NCI-H2081 (cell line): ENCODE results near the gene CHRM1.
"Not testable (repeated sequence)": the region's sequence is repeated elsewhere in the genome, so short reads cannot be mapped to it uniquely, and the experiment has no call there.

ENCODE experiments used
- DNase-seq, 2 experiments: peaks; one replicate each; lab custom pipeline; 2025; lab: John Stamatoyannopoulos, UW

CHRM1 gene

DNA sequence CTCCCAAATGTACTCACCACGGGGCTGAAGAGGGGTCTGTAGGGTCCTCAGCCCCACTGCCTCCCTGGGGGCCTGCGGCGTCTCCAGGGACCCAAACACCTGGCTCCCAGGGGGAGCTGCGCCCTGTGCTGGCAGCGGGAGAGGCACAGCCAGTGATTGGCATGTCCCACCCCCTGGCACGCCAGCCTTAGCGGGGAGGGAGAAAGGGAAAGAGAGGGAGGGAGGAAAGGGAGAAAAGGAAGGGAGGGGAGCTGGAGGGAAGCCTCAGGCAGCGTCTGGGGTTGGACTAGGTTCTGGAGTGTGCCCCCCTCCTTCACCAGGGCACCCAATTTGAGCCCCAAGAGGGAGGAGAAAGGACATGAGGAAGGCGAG lies at the start of gene CHRM1:
Gene CHRM1 (minus strand): TSS at position 163 of the 372 bp plus-strand sequence. CDS start 10,263 bp downstream, outside the sequence.
- peak in 1 of 2 experiments; percentile 12 for DNase-seq

GRCh38 chr11:62965574-62965973 lies 44.4 kb upstream of the CHRM1 start:
- DNase-seq = no peak

DNA sequence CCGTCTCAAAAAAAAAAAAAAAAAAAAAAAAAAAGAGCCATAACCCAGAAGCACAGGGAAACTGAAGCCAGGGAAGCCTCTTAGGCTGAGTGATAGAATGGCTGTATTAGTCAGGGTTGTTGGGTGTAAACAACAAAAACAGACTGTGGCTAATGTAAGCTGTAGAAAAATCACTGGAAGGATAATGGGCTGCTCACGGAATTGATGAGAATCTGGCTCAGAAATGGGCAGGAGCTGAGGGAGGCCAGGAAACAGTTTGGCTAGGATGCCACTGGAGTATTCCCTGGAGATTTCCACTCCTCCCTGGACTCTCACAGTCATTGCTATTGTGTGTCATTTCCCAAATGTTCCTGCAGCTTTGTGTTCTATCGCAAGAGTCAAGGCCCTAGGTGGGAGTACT lies 41.2 kb upstream of the CHRM1 start:
- DNase-seq = no peak

- DNase-seq = no peak
Measured at GRCh38 chr11:62961017-62961570, 39.9 kb upstream of the CHRM1 start.

DNA sequence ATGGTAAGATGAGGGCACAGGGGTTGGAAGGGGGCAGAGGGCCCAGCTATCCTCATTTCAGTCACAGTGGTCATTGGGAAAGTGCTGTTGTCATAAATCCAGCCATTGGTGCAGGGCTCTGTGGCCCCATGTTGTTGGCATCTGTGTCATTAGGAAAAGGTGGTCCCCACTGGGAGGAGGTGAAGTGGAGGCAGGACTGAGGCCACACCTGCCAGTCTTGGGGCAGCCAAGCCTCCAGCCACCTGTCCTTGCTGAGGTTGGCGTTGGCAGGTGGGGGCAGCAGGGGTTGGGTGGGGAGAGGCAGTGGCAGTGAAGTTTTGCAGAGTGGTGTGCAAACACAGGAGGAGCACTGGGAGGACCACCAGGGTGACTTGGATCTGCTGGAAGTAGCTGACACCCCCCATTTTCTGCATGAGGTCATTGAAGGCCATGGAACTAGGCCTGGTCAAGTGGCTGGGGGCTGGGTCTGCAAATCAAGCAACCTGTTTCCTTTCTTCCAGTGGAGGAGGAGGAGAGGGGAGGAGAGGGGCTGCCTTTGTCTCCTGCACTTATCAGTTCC lies 38.3 kb upstream of the CHRM1 start:
- DNase-seq = no peak

- DNase-seq = no peak
Measured at GRCh38 chr11:62958547-62959421, 37.6 kb upstream of the CHRM1 start.

- DNase-seq = no peak
Measured at GRCh38 chr11:62957147-62957546, 36.0 kb upstream of the CHRM1 start.

DNA sequence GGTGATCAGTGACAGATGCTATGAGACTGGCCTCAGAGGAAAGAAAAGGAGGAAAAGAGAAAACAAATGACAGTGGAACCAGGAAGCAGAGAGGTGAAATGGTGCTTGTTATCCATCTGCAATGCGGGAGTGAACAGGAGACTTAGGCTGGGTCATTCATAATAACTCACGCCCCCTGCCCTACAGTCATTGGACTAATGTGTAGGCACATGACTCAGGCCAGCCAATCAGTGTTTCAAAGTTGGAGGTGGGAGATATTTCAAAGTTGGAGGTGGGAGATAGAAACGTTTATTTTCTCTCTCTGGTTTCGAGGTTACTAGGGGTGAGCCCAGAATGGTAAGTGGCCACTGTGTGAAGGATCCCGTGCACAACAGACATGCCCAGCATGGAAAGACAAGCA lies 33.3 kb upstream of the CHRM1 start:
- no peak for DNase-seq

GRCh38 chr11:62953811-62954210 lies 32.6 kb upstream of the CHRM1 start:
- DNase-seq = no peak

GRCh38 chr11:62948765-62949320 lies 27.7 kb upstream of the CHRM1 start:
- DNase-seq = no peak

GRCh38 chr11:62945538-62945937 lies 24.4 kb upstream of the CHRM1 start:
- DNase-seq = not testable (repeated sequence)

GRCh38 chr11:62937528-62937927 lies 16.4 kb upstream of the CHRM1 start:
- DNase-seq = not testable (repeated sequence)

DNA sequence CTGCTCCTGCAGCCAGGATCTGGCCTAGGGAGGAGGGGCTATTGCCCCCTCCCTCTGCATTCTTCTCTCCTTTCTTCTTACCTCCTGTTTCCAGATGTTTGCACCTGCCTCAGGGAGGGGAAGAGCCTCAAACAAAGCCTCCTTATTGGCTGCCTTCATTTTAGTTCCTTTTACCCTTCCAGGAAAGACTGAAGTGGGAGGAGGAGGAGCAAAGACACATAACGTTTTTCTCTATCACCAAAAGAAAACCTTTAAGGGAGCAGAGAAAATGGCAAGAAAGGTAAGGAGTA lies 13.3 kb upstream of the CHRM1 start:
- no peak for DNase-seq

- DNase-seq = no peak
Measured at GRCh38 chr11:62933750-62934495, 12.8 kb upstream of the CHRM1 start.

- no peak for DNase-seq
Measured at GRCh38 chr11:62933285-62933684, 12.1 kb upstream of the CHRM1 start.

- DNase-seq = no peak
Measured at GRCh38 chr11:62931499-62932278, 10.5 kb upstream of the CHRM1 start.

- DNase-seq = no peak
Measured at GRCh38 chr11:62930666-62931065, 9.5 kb upstream of the CHRM1 start.

DNA sequence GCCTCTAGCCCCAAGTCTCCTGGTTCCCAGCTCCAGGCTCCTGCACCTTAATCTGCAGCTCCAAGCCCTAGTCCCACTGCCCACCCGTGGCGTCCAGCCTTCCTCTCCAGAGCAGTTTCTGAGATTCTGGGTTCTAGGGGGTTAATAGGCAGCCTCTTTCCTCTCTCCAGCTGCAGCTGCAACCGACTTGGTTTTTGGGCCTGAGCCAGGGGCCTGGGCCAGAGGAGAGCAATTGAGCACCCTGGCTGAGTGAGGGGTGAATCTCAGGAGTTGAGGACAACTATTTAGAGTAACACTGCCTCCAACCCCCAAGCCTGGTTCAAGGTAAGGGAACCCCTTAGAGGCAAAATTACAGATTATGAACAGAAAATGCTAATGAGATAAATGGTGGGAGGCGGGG lies 9.0 kb upstream of the CHRM1 start:
- DNase-seq = no peak

DNA sequence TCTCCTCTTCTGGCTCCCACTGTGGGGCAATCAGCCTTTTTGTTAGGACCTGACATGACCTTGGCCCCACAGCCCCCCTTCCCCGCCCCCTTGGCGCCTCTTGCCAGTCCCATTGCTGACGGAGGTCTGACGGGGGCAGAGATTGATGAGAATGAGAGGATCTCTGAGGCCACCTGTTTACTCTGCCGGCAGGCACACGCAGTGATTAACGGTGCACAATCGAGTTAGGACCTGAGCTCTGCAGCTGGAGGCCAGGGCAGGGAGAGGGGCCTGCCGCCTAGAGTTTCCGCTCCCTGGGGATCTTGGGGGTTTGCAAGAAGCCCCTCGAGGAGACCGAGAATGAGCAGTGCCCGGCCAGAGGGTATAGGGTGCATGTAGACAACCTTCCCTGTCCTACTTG lies 6.8 kb upstream of the CHRM1 start:
- no peak for DNase-seq

- DNase-seq = no peak
Measured at GRCh38 chr11:62926680-62927455, 5.7 kb upstream of the CHRM1 start.
